ENCODE results near the gene TRPM5.

- no peak for TF ChIP-seq CTCF (IDR thresholded peaks at IDR 0.05)
- no peak for TF ChIP-seq POLR2A (IDR thresholded peaks at IDR 0.05)
Observed at GRCh38 chr11:2461253-2461955, 17.1 kb upstream of the TRPM5 start.

Data from sigmoid colon (tissue), 3 donors.